ENCODE measurements around the gene MMS22L.

The MMS22L gene

DNA sequence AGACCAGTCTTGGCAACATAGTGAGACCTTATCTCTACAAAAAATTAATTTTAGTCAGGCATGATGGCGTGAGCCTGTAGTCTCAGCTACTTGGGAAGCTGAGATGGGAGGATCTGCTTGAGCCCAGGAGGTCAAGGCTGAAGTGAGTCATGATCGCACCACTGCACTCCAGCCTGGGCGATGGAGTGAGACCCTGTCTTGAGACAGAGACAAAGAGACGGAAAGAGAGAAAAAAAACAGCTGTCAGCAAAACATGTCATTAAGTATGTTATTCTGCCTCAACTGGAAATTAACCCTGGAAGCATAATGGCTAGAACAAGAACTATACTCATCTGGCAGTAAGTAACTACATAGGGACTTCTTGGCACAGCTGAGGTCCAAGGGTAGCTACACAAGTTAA is 7.2 kb downstream of the MMS22L start:
- Histone ChIP-seq H2AFZ (ENCODE audit: low read depth, low read length, severe bottlenecking) (no peak overlapping the region), H3K9me3 (ENCODE audit: insufficient read depth, low read length) (no peaks in the 10 kb centered on the region), H3K79me2 (ENCODE audit: insufficient read depth, low read length) (peaks cover 47% of the 10 kb centered on the region), H3K27ac (ENCODE audit: low read depth, low read length) (no peak overlapping the region), H3F3A (ENCODE audit: insufficient read depth) (peaks cover 8% of the 10 kb centered on the region; the same call in 1 of the 2 replicates), H3K27me3 (ENCODE audit: low read length) (no peaks in the 10 kb centered on the region), H3K36me3 (ENCODE audit: low read length) (peaks cover 54% of the 10 kb centered on the region), H3K4me3 (ENCODE audit: insufficient read depth, low read length, poor library complexity, severe bottlenecking) (no peak overlapping the region), H4K20me1 (ENCODE audit: low read depth, low read length) (peaks cover 3% of the 10 kb centered on the region), H3K4me2 (ENCODE audit: low read depth, low read length, poor library complexity, severe bottlenecking) (no peak overlapping the region), H3K9me2 (replicated peaks; ENCODE audit: insufficient read depth, low read length) (no peaks in the 10 kb centered on the region), H3K9ac (ENCODE audit: low read length) (no peak overlapping the region)
- TF ChIP-seq, protein P1, sequence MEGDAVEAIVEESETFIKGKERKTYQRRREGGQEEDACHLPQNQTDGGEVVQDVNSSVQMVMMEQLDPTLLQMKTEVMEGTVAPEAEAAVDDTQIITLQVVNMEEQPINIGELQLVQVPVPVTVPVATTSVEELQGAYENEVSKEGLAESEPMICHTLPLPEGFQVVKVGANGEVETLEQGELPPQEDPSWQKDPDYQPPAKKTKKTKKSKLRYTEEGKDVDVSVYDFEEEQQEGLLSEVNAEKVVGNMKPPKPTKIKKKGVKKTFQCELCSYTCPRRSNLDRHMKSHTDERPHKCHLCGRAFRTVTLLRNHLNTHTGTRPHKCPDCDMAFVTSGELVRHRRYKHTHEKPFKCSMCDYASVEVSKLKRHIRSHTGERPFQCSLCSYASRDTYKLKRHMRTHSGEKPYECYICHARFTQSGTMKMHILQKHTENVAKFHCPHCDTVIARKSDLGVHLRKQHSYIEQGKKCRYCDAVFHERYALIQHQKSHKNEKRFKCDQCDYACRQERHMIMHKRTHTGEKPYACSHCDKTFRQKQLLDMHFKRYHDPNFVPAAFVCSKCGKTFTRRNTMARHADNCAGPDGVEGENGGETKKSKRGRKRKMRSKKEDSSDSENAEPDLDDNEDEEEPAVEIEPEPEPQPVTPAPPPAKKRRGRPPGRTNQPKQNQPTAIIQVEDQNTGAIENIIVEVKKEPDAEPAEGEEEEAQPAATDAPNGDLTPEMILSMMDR (IDR thresholded peaks at IDR 0.05; ENCODE audit: insufficient read depth, low read length, poor library complexity, severe bottlenecking) = no peak
- TF ChIP-seq EZH2phosphoT487 (conservative IDR thresholded peaks at IDR 0.05; ENCODE audit: low read length) = no peak

DNA sequence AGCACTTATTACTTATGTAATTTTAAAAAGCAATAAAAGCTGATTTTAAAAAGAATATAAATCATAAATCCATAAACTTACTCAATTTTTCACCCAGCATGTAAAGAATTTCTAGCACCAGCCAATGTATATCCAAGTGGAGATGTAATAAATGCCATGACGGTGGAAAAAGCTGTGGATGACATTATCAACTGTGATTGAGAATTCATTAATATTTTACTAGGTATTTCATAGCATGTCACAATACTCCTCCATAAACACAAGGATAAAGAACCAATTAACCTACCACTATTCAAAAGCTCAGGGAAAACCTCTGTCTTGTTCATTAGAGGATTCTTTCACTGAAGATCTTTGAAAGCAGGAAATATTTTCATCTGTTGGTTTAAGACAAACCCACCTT is 13.2 kb downstream of the MMS22L start:
- Histone ChIP-seq H3K9me3 (ENCODE audit: insufficient read depth, low read length) (no peaks in the 10 kb centered on the region), H3K27ac (ENCODE audit: low read depth, low read length) (no peak overlapping the region), H3K9ac (ENCODE audit: low read length) (no peak overlapping the region), H2AFZ (ENCODE audit: low read depth, low read length, severe bottlenecking) (no peak overlapping the region), H3K79me2 (ENCODE audit: insufficient read depth, low read length) (peaks cover 41% of the 10 kb centered on the region), H4K20me1 (ENCODE audit: low read depth, low read length) (peaks cover 4% of the 10 kb centered on the region), H3K4me3 (ENCODE audit: insufficient read depth, low read length, poor library complexity, severe bottlenecking) (no peak overlapping the region), H3K36me3 (ENCODE audit: low read length) (peaks cover 81% of the 10 kb centered on the region), H3F3A (ENCODE audit: insufficient read depth) (peaks cover 16% of the 10 kb centered on the region; the same call in 1 of the 2 replicates), H3K27me3 (ENCODE audit: low read length) (no peaks in the 10 kb centered on the region), H3K4me2 (ENCODE audit: low read depth, low read length, poor library complexity, severe bottlenecking) (no peak overlapping the region), H3K9me2 (replicated peaks; ENCODE audit: insufficient read depth, low read length) (no peaks in the 10 kb centered on the region)
- TF ChIP-seq EZH2phosphoT487 (conservative IDR thresholded peaks at IDR 0.05; ENCODE audit: low read length) = no peak
- TF ChIP-seq, protein P1 (IDR thresholded peaks at IDR 0.05; ENCODE audit: insufficient read depth, low read length, poor library complexity, severe bottlenecking) = no peak

DNA sequence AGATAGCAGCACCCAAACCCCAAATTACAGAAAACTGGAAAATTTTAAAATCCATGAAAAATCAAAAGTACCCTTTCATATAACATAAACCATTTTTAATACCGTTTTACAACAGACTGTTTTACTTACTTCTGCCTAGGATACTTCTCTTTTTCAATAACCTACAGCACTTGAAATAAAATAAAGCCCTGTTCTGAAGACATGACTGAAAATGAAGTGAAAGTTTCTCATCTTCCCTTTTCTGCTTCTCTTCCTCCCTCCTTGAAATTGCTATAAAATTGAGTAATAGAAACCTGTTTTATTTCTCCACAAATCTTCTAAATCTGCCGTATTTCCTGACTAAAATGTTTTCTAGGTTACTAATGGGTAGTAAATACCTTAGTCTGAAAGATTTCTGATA is 20.3 kb downstream of the MMS22L start:
- Histone ChIP-seq H3K36me3 (ENCODE audit: low read length) (peaks cover 62% of the 10 kb centered on the region), H3K4me2 (ENCODE audit: low read depth, low read length, poor library complexity, severe bottlenecking) (no peak overlapping the region)

More for the DNA sequence above, 20.3 kb downstream of the MMS22L start:
- Histone ChIP-seq H3K9ac (ENCODE audit: low read length) (no peak overlapping the region), H3F3A (ENCODE audit: insufficient read depth) (peaks cover 5% of the 10 kb centered on the region; the same call in 1 of the 2 replicates), H4K20me1 (ENCODE audit: low read depth, low read length) (0 out of 2 replicates have a peak, but pooled peaks cover 4% of the 10 kb centered on the region), H3K79me2 (ENCODE audit: insufficient read depth, low read length) (peaks cover 10% of the 10 kb centered on the region; the same call in 1 of the 2 replicates), H3K4me3 (ENCODE audit: insufficient read depth, low read length, poor library complexity, severe bottlenecking) (no peak overlapping the region), H3K27ac (ENCODE audit: low read depth, low read length) (no peak overlapping the region), H3K9me3 (ENCODE audit: insufficient read depth, low read length) (no peaks in the 10 kb centered on the region), H2AFZ (ENCODE audit: low read depth, low read length, severe bottlenecking) (no peak overlapping the region), H3K27me3 (ENCODE audit: low read length) (no peaks in the 10 kb centered on the region), H3K9me2 (replicated peaks; ENCODE audit: insufficient read depth, low read length) (no peaks in the 10 kb centered on the region)
- TF ChIP-seq EZH2phosphoT487 (conservative IDR thresholded peaks at IDR 0.05; ENCODE audit: low read length) = no peak
- TF ChIP-seq, protein P1 (IDR thresholded peaks at IDR 0.05; ENCODE audit: insufficient read depth, low read length, poor library complexity, severe bottlenecking) = no peak

Data from SU-DHL-6 (cell line).